Measurements from ENCODE around the gene STUM. TPM values are rescaled to one million over a fixed set of nuclear protein-coding genes. Genes with fewer than 3 reads are reported as not detected.

The STUM gene, protein sequence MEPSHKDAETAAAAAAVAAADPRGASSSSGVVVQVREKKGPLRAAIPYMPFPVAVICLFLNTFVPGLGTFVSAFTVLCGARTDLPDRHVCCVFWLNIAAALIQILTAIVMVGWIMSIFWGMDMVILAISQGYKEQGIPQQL
- 1.6 and 1.7 TPM in 2 replicates for total RNA-seq (2013; cell fraction: nucleolus; rRNA removed)
- total RNA-seq (2014; rRNA removed) (under 0.01 TPM in 1 of 2 replicates, not detected in the other), total RNA-seq (2014; rRNA removed; fragmentation: Illumina TruSeq; extraction: Trizol) (not detected in 2 replicates), total RNA-seq (2021) (0.10 TPM in 1 of 2 replicates, not detected in the other), polyA plus RNA-seq (2011; rRNA removed) (0.15 and 0.17 TPM in 2 replicates), polyA plus RNA-seq (2014; fragmentation: Illumina TruSeq; extraction: Trizol) (0.01 TPM in 1 of 2 replicates, not detected in the other), polyA plus RNA-seq (2014; fragmentation: Nextera tagmentation; extraction: Ambion mirVana) (not detected), polyA plus RNA-seq (2014; rRNA removed) (0.03 and 0.09 TPM in 2 replicates), polyA plus RNA-seq (2016; fragmentation: Nextera tagmentation; extraction: Ambion mirVana) (not detected), polyA minus RNA-seq (2011; rRNA and poly(A)+ RNA removed) (0.05 and 0.15 TPM in 2 replicates), Bru-seq, nascent RNA (percentile 10 among the genes with signal in this experiment), BruChase-seq, experiment 1, labeled RNA remaining after a 6-hour chase (percentile 2 among the genes with signal in this experiment), BruChase-seq, experiment 2, labeled RNA remaining after a 2-hour chase (percentile 1 among the genes with signal in this experiment)
- polyA plus RNA-seq (2011; ENCODE audit: low read depth): 0.03 TPM
- 0.08 and 0.09 TPM in 2 replicates for polyA plus RNA-seq (2011; cell fraction: cytosol; rRNA removed)
- polyA plus RNA-seq (2011; cell fraction: nucleus; rRNA removed): 0.53 and 0.94 TPM in 2 replicates
- 0.04 and 0.24 TPM in 2 replicates for polyA plus RNA-seq (2012)
- not detected in 2 replicates for polyA minus RNA-seq (2011; cell fraction: cytosol; rRNA and poly(A)+ RNA removed)
- polyA minus RNA-seq (2011; cell fraction: nucleus; rRNA and poly(A)+ RNA removed): 0.12 and 0.19 TPM in 2 replicates
- long read RNA-seq, experiment 1: 0 reads
- long read RNA-seq, experiment 2: 0 reads

- BruUV-seq (replicated peaks): no TSS peak
- no peaks in the 10 kb centered on the region for H3K79me2 ChIP-seq (ENCODE audit: control insufficient read depth, insufficient read depth, low read length)
- SMC1A ChIA-PET (ENCODE audit: uncharacterized antibody, unreplicated experiment): interaction anchor here (0.6 to 1.5 kb wide), 4 partner anchors 15 to 397 kb away, joined by 3 to 5 read pairs (median 3); no protein-coding TSS in a partner anchor
- H3K27me3 ChIP-seq (replicated peaks in 1 of 2; ENCODE audit: control insufficient read depth in 2 of 2, insufficient read depth in 2 of 2, low read length in 1 of 2): peaks cover 10 to 11% of the 10 kb centered on the region in 2 experiments; a peak in 3 of 4 replicates
- no peaks in the 10 kb centered on the region for H3K9me3 ChIP-seq (replicated peaks; ENCODE audit: control insufficient read depth, insufficient read depth, low read length)
- H3K36me3 ChIP-seq (ENCODE audit: control insufficient read depth in 2 of 2, insufficient read depth in 2 of 2, low read length in 1 of 2): no peaks in the 10 kb centered on the region
- H3K4me3 ChIP-seq: no peak within 1 kb of the TSS; the same call in 1 of the 2 replicates
- RAD21 ChIA-PET (ENCODE audit: unreplicated experiment): interaction anchor here (0.8 to 2.3 kb wide), 3 partner anchors 60 to 139 kb away, joined by 3 to 11 read pairs (median 5); no protein-coding TSS in a partner anchor
- WGBS (ENCODE audit: insufficient coverage, insufficient replicate concordance, low lambda C conversion rate, missing lambda C conversion rate): 1% methylated on average over 42 of the region's 82 CpGs
- H3K9ac ChIP-seq (ENCODE audit: control insufficient read depth, insufficient read depth, low read length): no peak within 1 kb of the TSS
- H3K4me1 ChIP-seq (ENCODE audit: control insufficient read depth, insufficient read depth, low read length): peaks cover 9% of the 10 kb centered on the region
- peak; percentile 55 for ATAC-seq
- no peak for DNase-seq (ENCODE audit: low read depth, low spot score)
- in situ Hi-C loops (cut with MboI) (no loop called here), intact Hi-C loops (cut with micrococcal nuclease; ENCODE audit: unreplicated experiment) (loop anchor here (5.0 kb wide), 2 partner anchors 59 to 279 kb away; no protein-coding TSS in a partner anchor)
- no peak within 1 kb of the TSS for H3K27ac ChIP-seq (ENCODE audit: control insufficient read depth, insufficient read depth)
- H2AFZ ChIP-seq (ENCODE audit: control insufficient read depth, low read depth, low read length): no peak within 1 kb of the TSS
- POLR2A ChIA-PET: no interaction called here
- no peak for FAIRE-seq
- CTCF ChIA-PET: interaction anchor here (0.6 to 2.7 kb wide), 17 partner anchors 10 to 434 kb away, joined by 3 to 20 read pairs (median 4); partner anchors contain the start of gene PARP1
- H3K4me2 ChIP-seq (ENCODE audit: control insufficient read depth, insufficient read depth): peak within 1 kb of the TSS; percentile 53
- H4K20me1 ChIP-seq (ENCODE audit: control insufficient read depth, insufficient read depth): no peaks in the 10 kb centered on the region
- TF ChIP-seq STAT1 (conservative IDR thresholded peaks at IDR 0.05) (no peak), SUZ12 (IDR thresholded peaks at IDR 0.05; ENCODE audit: unreplicated experiment) (peak; percentile 99), PAX8 (IDR thresholded peaks at IDR 0.05) (no peak), PAX5 (IDR thresholded peaks at IDR 0.05; ENCODE audit: borderline replicate concordance, low read depth, low read length) (no peak), FOS (IDR thresholded peaks at IDR 0.05; ENCODE audit: borderline replicate concordance, extremely low read depth, insufficient read length) (no peak), BHLHE40 (IDR thresholded peaks at IDR 0.05; ENCODE audit: borderline replicate concordance in 1 of 2, low read depth in 2 of 2, low read length in 1 of 2) (no peak), MLLT1 (IDR thresholded peaks at IDR 0.05) (no peak), EZH2 (IDR thresholded peaks at IDR 0.05; ENCODE audit: borderline replicate concordance, control insufficient read depth, low read depth, low read length) (peak; percentile 62; the same call in 1 of the 2 replicates), LARP7 (IDR thresholded peaks at IDR 0.05) (peak; percentile 43; the same call in 1 of the 2 replicates), HDAC2 (IDR thresholded peaks at IDR 0.05) (no peak), GABPA (IDR thresholded peaks at IDR 0.05; ENCODE audit: low read depth) (no peak), BCL11A (IDR thresholded peaks at IDR 0.05; ENCODE audit: low read depth, low read length) (no peak)
- TF ChIP-seq, protein P1, sequence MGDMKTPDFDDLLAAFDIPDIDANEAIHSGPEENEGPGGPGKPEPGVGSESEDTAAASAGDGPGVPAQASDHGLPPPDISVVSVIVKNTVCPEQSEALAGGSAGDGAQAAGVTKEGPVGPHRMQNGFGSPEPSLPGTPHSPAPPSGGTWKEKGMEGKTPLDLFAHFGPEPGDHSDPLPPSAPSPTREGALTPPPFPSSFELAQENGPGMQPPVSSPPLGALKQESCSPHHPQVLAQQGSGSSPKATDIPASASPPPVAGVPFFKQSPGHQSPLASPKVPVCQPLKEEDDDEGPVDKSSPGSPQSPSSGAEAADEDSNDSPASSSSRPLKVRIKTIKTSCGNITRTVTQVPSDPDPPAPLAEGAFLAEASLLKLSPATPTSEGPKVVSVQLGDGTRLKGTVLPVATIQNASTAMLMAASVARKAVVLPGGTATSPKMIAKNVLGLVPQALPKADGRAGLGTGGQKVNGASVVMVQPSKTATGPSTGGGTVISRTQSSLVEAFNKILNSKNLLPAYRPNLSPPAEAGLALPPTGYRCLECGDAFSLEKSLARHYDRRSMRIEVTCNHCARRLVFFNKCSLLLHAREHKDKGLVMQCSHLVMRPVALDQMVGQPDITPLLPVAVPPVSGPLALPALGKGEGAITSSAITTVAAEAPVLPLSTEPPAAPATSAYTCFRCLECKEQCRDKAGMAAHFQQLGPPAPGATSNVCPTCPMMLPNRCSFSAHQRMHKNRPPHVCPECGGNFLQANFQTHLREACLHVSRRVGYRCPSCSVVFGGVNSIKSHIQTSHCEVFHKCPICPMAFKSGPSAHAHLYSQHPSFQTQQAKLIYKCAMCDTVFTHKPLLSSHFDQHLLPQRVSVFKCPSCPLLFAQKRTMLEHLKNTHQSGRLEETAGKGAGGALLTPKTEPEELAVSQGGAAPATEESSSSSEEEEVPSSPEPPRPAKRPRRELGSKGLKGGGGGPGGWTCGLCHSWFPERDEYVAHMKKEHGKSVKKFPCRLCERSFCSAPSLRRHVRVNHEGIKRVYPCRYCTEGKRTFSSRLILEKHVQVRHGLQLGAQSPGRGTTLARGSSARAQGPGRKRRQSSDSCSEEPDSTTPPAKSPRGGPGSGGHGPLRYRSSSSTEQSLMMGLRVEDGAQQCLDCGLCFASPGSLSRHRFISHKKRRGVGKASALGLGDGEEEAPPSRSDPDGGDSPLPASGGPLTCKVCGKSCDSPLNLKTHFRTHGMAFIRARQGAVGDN (IDR thresholded peaks at IDR 0.05): no peak
Measured at GRCh38 chr1:226548256-226549093, at the start of gene STUM. TSS of gene STUM (plus strand) at chr1:226548764. CDS start at chr1:226548905, 141 bp downstream.
